Naive thymus-derived CD8-positive, alpha-beta T cell (primary cell): ENCODE results near the gene PITPNM2. TPM values are rescaled to one million over a fixed set of nuclear protein-coding genes. Genes with fewer than 3 reads are reported as not detected.

Source experiments
- ATAC-seq, 2 donors: fragments of 150-1000 bp; cut with Tn5 transposase in 1 of 2; sonication (Bioruptor Pico), chemical (Tn5 transposase) in 1 of 2; 1 replicate in 1 of 2; 2 replicates in 1 of 2; pipeline ENCODE4 v1.10.0; 2021; ENCODE audit warnings: mild to moderate bottlenecking in 2 of 2, moderate library complexity in 2 of 2
- POLR2A ChIA-PET: fragments of 350-600 bp; sonication (Branson Sonifier 250); formaldehyde crosslinking; loops from one replicate; lab custom pipeline; 2021; ENCODE audit warnings: antibody characterized with exemption; lab: Charles Lee
- DNase-seq, 10 donors: peaks; one replicate each; pipeline versions ENCODE4 v3.0.0 to v3.0.0-alpha.2; 2020 to 2022
- H3K27ac Mint-ChIP-seq, 10 donors: one replicate each; pipeline ENCODE4 v1.8.0; 2020 to 2022; ENCODE audit warnings: mild to moderate bottlenecking in 10 of 10, mixed read lengths in 10 of 10, moderate library complexity in 4 of 10, inconsistent platforms in 1 of 10
- H3K27me3 Mint-ChIP-seq, 5 donors: one replicate each; pipeline ENCODE4 v1.8.0; 2021 to 2022; ENCODE audit warnings: mixed read lengths in 5 of 5
- H3K36me3 Mint-ChIP-seq, 3 donors: one replicate each; pipeline ENCODE4 v1.8.0; 2020 to 2022; ENCODE audit warnings: mixed read lengths in 3 of 3, mild to moderate bottlenecking in 2 of 3, inconsistent platforms in 1 of 3
- H3K4me1 Mint-ChIP-seq, 4 donors: one replicate each; pipeline ENCODE4 v1.8.0; 2021 to 2022; ENCODE audit warnings: mixed read lengths in 4 of 4
- H3K4me3 Mint-ChIP-seq, 10 donors: one replicate each; pipeline ENCODE4 v1.8.0; 2020 to 2022; ENCODE audit warnings: mild to moderate bottlenecking in 10 of 10, mixed read lengths in 10 of 10, moderate library complexity in 6 of 10, inconsistent platforms in 1 of 10
- H3K9me3 Mint-ChIP-seq, 9 donors: one replicate each; pipeline ENCODE4 v1.8.0; 2020 to 2022; ENCODE audit warnings: mixed read lengths in 9 of 9, mild to moderate bottlenecking in 3 of 9, inconsistent platforms in 1 of 9, moderate library complexity in 1 of 9
- polyA plus RNA-seq, 3 donors: library from polyadenylated mRNA; unstranded; fragments of 300-500 nt; fragmentation: Illumina TruSeq; gene quantifications; one replicate each; pipeline ENCODE4 v1.2.3, GENCODE V29; 2021
- total RNA-seq, 8 experiments: library from RNA in 2 of 8; stranded (reverse) in 2 of 8; gene quantifications; one replicate each; pipeline ENCODE4 v1.2.3 and lab custom pipeline; 2021 to 2026

PITPNM2 gene
- total and polyA plus RNA-seq, 5 experiments from 2014 or later = 4.0 to 42.7 (median 6.3) TPM

GRCh38 chr12:123119808-123120207 lies 31.1 kb downstream of the PITPNM2 start:
- Mint-ChIP-seq H3K27ac (peak overlapping the region; percentile 92 to 97 (median 96)), H3K9me3 (no peaks in the 10 kb centered on the region), H3K4me1 (peaks cover 46 to 83% (median 80%) of the 10 kb centered on the region in 4 donors), H3K36me3 (no peaks in the 10 kb centered on the region), H3K4me3 (peak overlapping the region in 9 of 10 donors; percentile 20 to 82 (median 63)), H3K27me3 (no peaks in the 10 kb centered on the region)
- ATAC-seq = peak; percentile 34 to 54
- DNase-seq = peak in 2 of 10 donors; percentile 25
- POLR2A ChIA-PET = interaction anchor here (0.6 to 9.9 kb wide), 17 partner anchors 11 to 284 kb away, joined by 3 to 143 read pairs (median 10); partner anchors contain the start of genes HIP1R, MPHOSPH9, MTRFR and PITPNM2

DNA sequence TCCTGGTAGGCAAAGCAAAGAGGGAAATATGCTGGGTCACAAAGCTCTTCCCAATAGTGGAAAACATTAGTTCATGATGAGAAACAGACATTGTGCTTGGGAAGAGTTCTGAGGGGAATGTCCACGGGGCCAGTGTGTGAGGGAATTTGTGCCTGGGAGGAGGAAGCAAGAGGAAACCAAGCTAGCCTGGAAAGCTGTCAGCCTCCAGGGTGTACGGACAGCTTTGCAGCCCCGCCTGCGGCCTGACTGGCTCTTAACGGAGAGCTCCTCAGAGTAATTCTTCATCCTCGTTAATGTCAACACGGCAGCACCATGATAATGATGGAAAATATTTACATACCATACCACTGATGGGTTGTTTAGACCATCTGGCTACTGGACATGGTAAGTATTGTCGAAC lies 32.4 kb downstream of the PITPNM2 start:
- Mint-ChIP-seq H3K9me3 (no peaks in the 10 kb centered on the region), H3K36me3 (no peaks in the 10 kb centered on the region), H3K27ac (peak overlapping the region in 9 of 10 donors; percentile 71 to 97 (median 89)), H3K4me3 (peak overlapping the region in 1 of 10 donors; percentile 30), H3K4me1 (peaks cover 49 to 93% (median 90%) of the 10 kb centered on the region in 4 donors), H3K27me3 (no peaks in the 10 kb centered on the region)
- ATAC-seq = no peak
- POLR2A ChIA-PET = interaction anchor here (0.6 to 9.9 kb wide), 10 partner anchors 10 to 1325 kb away, joined by 3 to 143 read pairs (median 5); partner anchors contain the start of genes MPHOSPH9, MTRFR, PITPNM2 and RHOF
- no peak for DNase-seq

- H3K9me3 Mint-ChIP-seq = no peaks in the 10 kb centered on the region
- H3K27ac Mint-ChIP-seq = peak overlapping the region; percentile 89 to 97 (median 94)
- peak overlapping the region in 9 of 10 donors; percentile 40 to 64 (median 54) for H3K4me3 Mint-ChIP-seq
- H3K27me3 Mint-ChIP-seq = no peaks in the 10 kb centered on the region
- peaks cover 34 to 93% (median 78%) of the 10 kb centered on the region in 4 donors for H3K4me1 Mint-ChIP-seq
- DNase-seq (peak in 5 of 10 donors; percentile 22 to 75 (median 63)), ATAC-seq (peak; percentile 85 to 87)
- no peaks in the 10 kb centered on the region for H3K36me3 Mint-ChIP-seq
- POLR2A ChIA-PET = interaction anchor here (0.8 to 9.9 kb wide), 17 partner anchors 7 to 133 kb away, joined by 3 to 143 read pairs (median 4); partner anchors contain the start of genes MPHOSPH9, MTRFR and PITPNM2
These were observed 35.3 kb downstream of the PITPNM2 start for GRCh38 chr12:123115409-123116121.

- peaks cover 29 to 88% (median 67%) of the 10 kb centered on the region in 4 donors for H3K4me1 Mint-ChIP-seq
- no peak for ATAC-seq
- peak overlapping the region in 9 of 10 donors; percentile 89 to 97 (median 94) for H3K27ac Mint-ChIP-seq
- no peaks in the 10 kb centered on the region for H3K9me3 Mint-ChIP-seq
- H3K27me3 Mint-ChIP-seq = no peaks in the 10 kb centered on the region
- peaks cover 0 to 8% (median 5%) of the 10 kb centered on the region in 3 donors for H3K36me3 Mint-ChIP-seq
- POLR2A ChIA-PET = interaction anchor here (0.7 to 9.9 kb wide), 11 partner anchors 6 to 132 kb away, joined by 3 to 143 read pairs (median 5); partner anchors contain the start of genes MPHOSPH9, MTRFR and PITPNM2
- H3K4me3 Mint-ChIP-seq = peak overlapping the region in 6 of 10 donors; percentile 6 to 64 (median 50)
- DNase-seq = no peak
These were observed 36.4 kb downstream of the PITPNM2 start for GRCh38 chr12:123114304-123115083.

DNA sequence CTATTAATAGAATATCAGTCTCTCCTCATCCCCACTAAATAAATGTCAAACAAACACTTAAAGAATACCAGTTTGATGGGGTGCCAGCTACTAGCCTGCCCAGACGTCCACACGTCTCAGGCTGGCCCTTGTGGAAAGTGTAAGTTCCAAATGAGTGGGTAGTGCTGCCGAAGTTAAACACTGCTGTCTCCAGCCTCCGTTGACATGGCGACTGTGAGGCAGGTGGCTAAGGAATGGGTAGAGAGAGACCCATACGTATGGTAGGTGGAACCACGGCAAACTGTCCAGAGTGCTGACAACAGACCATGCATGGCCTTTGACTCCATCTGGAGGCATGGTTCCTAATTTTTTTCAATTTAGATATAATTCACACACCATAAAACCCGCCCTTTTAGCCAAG lies 37.9 kb downstream of the PITPNM2 start:
- ATAC-seq (no peak), DNase-seq (no peak)
- no peak overlapping the region for H3K4me3 Mint-ChIP-seq
- no peaks in the 10 kb centered on the region for H3K9me3 Mint-ChIP-seq
- peak overlapping the region in 4 of 10 donors; percentile 10 to 47 (median 14) for H3K27ac Mint-ChIP-seq
- peaks cover 5 to 18% (median 7%) of the 10 kb centered on the region in 3 donors for H3K36me3 Mint-ChIP-seq
- no peaks in the 10 kb centered on the region for H3K27me3 Mint-ChIP-seq
- POLR2A ChIA-PET = interaction anchor here (8.8 kb wide), 1 partner anchor 6 kb away, joined by 143 read pairs; no protein-coding TSS in a partner anchor
- peaks cover 33 to 82% (median 65%) of the 10 kb centered on the region in 4 donors for H3K4me1 Mint-ChIP-seq

DNA sequence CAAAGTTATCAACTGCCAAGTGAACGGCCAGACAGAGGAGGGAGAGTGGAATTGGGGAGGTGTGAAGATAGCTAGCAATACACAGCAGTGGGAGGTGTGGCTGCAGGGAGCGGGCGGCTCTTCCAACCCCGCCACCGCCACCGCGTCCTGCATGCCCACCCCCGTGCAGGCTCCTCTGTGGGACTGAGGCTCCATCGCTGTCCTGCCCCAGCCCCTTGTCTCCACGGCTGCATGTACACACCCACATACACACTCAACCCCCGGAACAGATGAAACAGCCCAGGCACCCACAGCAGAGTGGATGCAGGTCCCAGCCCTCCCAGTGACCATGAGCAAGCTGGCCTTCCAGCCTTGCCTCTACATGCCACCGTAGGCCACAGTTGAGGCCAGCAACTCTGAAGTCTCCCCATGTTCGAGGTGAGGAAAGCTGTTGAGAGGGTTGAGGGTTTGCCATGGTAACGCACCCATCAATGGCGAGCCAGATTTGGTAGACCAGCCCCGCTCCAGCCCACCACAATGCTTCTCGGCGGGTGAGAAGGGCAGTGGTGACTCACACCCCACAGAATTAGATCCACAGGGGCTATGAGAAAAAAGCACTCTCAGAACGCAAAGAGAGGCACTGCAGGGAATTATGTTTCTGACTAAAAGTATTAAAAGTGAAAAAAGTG lies 39.3 kb downstream of the PITPNM2 start:
- no peaks in the 10 kb centered on the region for H3K9me3 Mint-ChIP-seq
- H3K4me3 Mint-ChIP-seq = peak overlapping the region in 3 of 10 donors; percentile 12 to 18 (median 17)
- ATAC-seq (no peak), DNase-seq (no peak)
- peaks cover 39 to 84% (median 66%) of the 10 kb centered on the region in 4 donors for H3K4me1 Mint-ChIP-seq
- peaks cover 5 to 18% (median 7%) of the 10 kb centered on the region in 3 donors for H3K36me3 Mint-ChIP-seq
- H3K27ac Mint-ChIP-seq = peak overlapping the region in 7 of 10 donors; percentile 34 to 81 (median 71)
- H3K27me3 Mint-ChIP-seq = no peaks in the 10 kb centered on the region
- POLR2A ChIA-PET = interaction anchor here (8.8 kb wide), 1 partner anchor 8 kb away, joined by 143 read pairs; no protein-coding TSS in a partner anchor

DNA sequence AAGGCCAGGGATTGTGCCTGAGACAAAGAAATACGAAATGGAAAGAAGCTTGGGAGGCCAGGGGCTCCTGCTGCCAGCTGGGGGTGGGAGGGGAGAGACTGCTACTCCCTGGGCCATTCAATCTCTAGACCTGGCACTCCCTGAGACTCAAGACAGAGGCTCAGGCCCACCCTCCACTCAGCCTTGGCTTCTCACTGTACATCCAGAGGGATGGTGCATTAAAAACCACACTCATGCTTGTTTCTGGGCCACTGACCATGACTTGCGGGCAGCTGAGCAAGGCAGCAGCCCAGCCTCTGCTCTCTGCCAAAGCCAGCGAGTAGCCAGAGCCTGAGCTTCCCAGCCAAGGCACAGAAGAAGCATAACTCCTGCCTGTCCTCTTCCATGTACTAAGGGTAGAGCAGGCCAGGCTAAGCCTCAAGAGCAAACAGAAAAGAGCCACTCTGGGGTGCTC lies 41.5 kb downstream of the PITPNM2 start:
- no peak overlapping the region for H3K4me3 Mint-ChIP-seq
- POLR2A ChIA-PET = interaction anchor here (0.7 to 8.8 kb wide), 2 partner anchors 10 to 271 kb away, joined by 3 to 143 read pairs; no protein-coding TSS in a partner anchor
- peaks cover 5 to 18% (median 7%) of the 10 kb centered on the region in 3 donors for H3K36me3 Mint-ChIP-seq
- ATAC-seq (no peak), DNase-seq (no peak)
- H3K27ac Mint-ChIP-seq = peak overlapping the region in 7 of 10 donors; percentile 33 to 97 (median 41)
- no peaks in the 10 kb centered on the region for H3K27me3 Mint-ChIP-seq
- H3K4me1 Mint-ChIP-seq = peaks cover 41 to 83% (median 65%) of the 10 kb centered on the region in 4 donors
- H3K9me3 Mint-ChIP-seq = no peaks in the 10 kb centered on the region

DNA sequence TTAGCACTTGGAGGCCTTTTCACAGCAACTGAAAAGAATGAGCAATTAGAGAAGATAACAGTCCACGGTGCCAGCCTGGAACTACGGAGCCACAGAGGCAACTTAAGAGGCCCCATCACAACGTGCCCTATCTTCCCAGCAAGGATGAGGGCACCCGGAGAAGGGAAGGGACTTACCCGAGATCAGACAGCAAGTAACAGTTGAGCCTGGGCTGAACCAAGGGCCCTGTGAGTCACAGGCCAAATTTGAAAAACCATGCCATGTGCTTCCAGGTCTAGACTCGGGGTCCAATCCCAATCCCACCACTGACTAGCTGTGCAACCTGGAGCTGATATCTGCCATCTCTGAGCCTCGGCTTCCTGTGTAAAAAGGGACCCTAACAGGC lies 42.2 kb downstream of the PITPNM2 start:
- Mint-ChIP-seq H3K4me3 (peak overlapping the region in 1 of 10 donors; percentile 4), H3K36me3 (peaks cover 5 to 18% (median 7%) of the 10 kb centered on the region in 3 donors), H3K27me3 (no peaks in the 10 kb centered on the region), H3K4me1 (peaks cover 40 to 79% (median 63%) of the 10 kb centered on the region in 4 donors), H3K9me3 (no peaks in the 10 kb centered on the region), H3K27ac (peak overlapping the region; percentile 40 to 97 (median 94))
- POLR2A ChIA-PET = interaction anchor here (2.6 to 8.8 kb wide), 2 partner anchors 10 to 124 kb away, joined by 16 to 143 read pairs; partner anchors contain the start of genes MPHOSPH9 and MTRFR
- DNase-seq (no peak), ATAC-seq (no peak)

DNA sequence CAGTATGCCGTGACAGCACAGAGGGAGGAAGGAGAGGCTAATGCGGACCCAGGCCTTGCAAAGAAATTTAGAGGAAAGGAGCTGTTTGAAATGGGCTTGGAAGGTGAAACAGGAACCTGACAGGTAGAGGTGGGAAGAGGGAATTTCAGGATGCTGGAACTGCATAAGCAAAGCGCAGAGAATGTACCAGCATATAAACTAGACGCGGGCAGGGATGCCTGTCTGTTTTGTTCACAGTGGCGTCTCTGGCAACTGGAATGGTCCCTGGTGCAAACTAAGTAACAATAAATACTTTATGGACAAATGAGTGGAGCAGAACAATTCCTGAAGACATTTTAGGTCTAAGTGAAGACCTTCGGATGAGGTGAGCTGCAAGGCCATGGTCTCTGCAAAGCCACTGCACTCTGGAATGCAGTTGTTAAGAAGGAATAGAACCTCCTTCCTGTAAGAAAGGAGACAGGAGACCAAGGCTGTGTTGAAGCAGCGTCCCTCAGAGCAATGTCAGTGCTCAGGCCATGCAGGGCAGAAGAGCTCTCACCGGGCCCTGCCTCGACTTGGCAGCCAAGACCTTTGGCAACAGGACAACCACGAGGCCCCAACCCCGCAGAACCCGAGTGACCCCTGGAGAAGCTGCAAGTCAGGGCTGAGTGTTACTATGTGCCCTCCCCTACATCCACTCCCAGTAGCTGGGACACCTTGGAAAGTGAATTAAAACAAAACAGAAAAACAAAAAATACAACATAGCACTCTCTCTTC lies 42.8 kb downstream of the PITPNM2 start:
- Mint-ChIP-seq H3K9me3 (no peaks in the 10 kb centered on the region), H3K36me3 (peaks cover 5 to 18% (median 7%) of the 10 kb centered on the region in 3 donors), H3K4me3 (peak overlapping the region in 6 of 10 donors; percentile 52 to 83 (median 76)), H3K27me3 (no peaks in the 10 kb centered on the region), H3K27ac (peak overlapping the region; percentile 73 to 97 (median 95)), H3K4me1 (peaks cover 41 to 76% (median 66%) of the 10 kb centered on the region in 4 donors)
- POLR2A ChIA-PET = interaction anchor here (1.2 to 8.8 kb wide), 7 partner anchors 11 to 128 kb away, joined by 4 to 143 read pairs (median 16); partner anchors contain the start of genes MPHOSPH9, MTRFR and PITPNM2
- DNase-seq = no peak
- ATAC-seq = no peak

- H3K4me3 Mint-ChIP-seq = peak overlapping the region; percentile 43 to 84 (median 76)
- peak in 9 of 10 donors; percentile 23 to 78 (median 45) for DNase-seq
These were observed 44.1 kb downstream of the PITPNM2 start for GRCh38 chr12:123106640-123107359.

More at GRCh38 chr12:123106640-123107359, 44.1 kb downstream of the PITPNM2 start:
- Mint-ChIP-seq H3K27ac (peak overlapping the region; percentile 89 to 97 (median 96)), H3K4me1 (peaks cover 44 to 76% (median 72%) of the 10 kb centered on the region in 4 donors), H3K27me3 (no peaks in the 10 kb centered on the region), H3K9me3 (no peaks in the 10 kb centered on the region), H3K36me3 (peaks cover 5 to 18% (median 7%) of the 10 kb centered on the region in 3 donors)
- ATAC-seq = peak; percentile 91
- POLR2A ChIA-PET = interaction anchor here (0.6 to 8.8 kb wide), 15 partner anchors 11 to 140 kb away, joined by 3 to 143 read pairs (median 4); partner anchors contain the start of genes ABCB9, MPHOSPH9, MTRFR and OGFOD2
